DMS 273 (cell line): Measurements from ENCODE around the gene KYAT1.

ENCODE experiments used
- DNase-seq: peaks from one replicate; lab custom pipeline; 2025; ENCODE audit not compliant: unreplicated experiment; lab: John Stamatoyannopoulos, UW

Gene KYAT1

DNA sequence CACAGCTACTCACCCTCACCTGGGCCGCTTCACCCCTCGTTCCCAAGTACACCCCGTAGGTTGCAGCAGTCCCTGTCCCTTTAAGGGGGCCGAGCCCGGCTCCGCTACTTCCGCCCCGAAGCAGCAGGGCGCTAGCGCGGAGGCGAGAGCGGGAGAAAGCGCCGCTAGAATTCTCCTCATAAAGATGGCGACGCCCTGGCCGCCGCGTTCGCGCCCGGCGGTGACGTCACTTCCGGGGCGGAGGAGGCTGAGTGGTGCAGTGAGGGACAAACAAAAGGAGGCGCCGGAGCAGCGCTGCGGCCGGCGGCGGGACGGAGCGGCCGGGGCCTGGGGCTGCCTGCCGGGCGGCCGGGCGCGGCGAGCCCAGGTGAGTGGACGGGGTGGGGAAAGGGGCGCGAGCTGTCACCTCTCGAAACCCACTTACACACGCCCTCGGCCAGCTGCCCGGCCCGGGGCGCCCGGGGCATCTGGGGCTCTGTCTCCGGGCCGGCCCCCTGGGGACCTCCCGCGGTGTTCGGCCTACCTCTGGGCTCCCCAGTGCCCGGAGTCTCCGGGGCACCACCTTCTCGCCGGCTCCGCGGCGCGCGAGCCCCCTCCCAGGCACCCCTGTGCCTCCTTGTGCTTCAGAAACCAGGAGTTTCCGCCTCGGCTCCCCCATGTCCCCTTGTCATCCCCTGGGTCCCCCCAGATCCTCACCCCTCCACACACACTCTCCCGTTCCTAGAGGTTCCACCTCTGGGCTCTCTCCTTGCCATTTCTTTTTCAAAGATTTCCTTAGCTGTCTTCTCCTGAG, at the start of gene KYAT1, which contains the start of gene LRRC8A:
KYAT1 (minus strand) TSS at position 67 of the 793 bp plus-strand sequence. CDS start 36,545 bp downstream, outside the sequence.
LRRC8A (plus strand) TSS at position 250 of the 793 bp plus-strand sequence. CDS start 25,032 bp downstream, outside the sequence.
- peak; percentile 99 for DNase-seq

DNA sequence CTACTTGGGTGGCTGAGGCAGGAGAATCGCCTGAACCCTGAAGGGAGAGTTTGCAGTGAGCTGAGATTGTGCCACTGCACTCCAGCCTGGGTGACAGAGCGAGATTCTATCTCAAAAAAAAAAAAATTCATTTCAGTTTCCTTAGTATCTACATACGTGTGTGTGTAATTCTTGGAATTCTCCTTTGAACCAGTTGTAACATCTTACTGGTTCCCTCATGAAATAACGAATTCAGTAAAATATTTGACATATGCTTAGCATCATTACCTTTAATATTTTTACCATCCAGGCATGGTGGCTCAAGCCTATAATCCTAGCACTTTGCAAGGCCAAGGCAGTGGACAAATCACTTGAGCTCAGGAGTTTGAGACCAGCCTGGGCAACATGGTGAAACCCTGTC, 47.8 kb upstream of the KYAT1 start:
- no peak for DNase-seq

DNA sequence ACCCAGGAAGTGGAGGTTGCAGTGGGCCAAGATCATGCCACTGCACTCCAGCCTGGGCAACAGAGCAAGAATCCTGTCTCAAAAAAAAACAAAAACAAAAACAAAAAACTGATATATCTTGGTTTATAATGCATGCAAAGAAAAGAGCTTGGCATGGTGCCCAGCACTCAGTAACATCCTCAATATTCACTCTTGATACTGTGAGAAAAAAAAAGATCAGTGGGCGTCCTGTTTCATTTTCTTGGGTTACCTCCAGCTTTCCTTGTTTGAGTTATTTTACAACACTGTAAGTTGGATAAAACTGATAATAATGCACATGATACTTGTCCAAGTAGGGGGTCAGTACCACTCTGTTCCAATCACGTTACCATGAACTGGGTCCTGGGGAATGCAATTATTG, 46.9 kb upstream of the KYAT1 start:
- no peak for DNase-seq

DNA sequence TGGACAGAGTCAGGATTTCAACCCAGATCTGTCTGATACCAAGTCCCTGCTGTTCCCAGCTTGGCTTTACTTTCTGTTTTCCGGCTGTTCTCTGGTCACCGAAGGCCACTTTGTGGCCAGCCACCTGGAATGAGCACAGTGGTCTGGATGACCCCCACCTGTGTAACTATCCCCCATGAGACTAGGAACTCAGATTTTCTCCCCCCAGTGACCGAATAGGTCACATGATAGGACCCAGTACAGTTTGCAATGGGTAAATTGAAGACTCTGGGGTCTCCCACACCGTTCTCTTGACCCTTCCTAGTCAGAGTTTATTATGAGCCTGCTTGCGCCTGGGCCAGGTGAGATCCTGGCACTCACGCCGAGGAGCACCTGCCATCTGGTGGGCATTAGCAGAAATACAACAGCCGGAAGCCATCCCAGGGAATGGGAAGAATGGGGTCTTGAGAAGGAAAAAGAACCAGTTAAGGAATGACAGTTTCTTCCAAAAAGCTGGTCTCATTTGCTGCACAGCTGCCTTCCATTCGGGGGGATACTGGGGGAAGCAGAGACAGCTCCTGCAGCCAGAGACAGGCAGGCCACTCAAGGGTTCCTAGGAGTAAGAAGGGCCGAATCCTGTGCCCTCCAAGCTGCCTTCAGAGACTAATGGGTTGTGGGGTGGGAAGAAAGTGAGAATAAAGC, 46.1 kb upstream of the KYAT1 start:
- DNase-seq, result peak; percentile 79

DNA sequence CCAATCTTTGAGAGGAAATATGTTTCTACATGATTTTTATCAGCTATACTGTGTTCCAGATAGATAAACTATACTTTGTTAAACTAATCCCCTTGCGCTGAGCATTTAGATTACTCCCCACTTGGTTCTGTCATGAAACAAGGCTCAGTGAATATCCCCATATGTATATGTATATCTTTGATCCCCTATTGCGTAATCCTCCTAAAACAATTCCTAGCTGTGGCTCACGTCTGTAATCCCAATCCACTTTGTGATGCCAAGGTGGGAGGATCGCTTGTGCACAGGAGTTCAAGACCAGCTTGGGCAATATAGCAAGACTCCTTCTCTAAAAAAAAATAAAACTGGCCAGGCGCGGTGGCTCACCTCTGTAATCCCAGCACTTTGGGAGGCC, 41.7 kb upstream of the KYAT1 start:
- no peak for DNase-seq

DNA sequence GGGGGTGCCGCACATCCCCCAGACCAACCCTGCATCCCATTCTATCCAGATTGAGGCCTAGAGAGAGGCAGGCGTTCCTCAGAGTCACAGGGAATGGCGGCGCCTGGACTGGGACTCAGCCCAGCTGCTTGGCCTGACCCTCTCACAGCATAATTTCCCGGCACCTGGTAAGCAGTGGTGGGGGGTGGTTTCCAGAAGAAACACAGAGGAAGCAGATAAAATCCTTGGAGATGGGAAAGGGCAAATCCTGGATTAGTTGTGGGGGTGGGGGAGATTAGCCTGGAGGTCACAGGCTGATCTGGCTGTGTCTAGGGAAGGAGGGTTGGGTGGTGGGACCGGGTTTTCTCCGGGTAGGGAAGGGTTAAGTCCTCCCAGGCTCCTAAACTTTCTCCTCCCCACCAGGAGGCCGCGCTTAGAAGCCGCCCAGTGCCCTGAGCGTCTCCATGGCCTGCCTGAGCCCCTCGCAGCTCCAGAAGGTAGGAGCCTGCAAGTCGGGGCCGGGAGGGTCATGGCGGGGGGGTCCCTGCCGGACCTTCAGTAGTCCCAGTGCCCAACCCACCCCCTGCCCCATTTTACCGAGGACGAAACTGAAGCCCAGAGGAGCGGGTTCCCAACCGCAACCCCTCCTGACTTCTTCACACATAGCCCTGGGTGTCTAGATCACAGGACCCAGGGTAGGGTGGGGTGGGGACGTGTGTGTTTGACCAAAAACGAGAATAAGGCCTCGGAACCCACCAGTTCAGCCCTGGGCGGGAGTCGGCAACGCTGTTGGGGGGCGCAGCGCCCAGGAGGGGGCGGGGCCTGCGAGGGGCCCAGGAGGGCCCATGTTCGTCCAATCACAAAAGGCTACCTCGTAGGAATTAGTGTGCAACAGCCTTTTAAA, 40.4 kb upstream of the KYAT1 start:
- DNase-seq, result peak; percentile 71

DNA sequence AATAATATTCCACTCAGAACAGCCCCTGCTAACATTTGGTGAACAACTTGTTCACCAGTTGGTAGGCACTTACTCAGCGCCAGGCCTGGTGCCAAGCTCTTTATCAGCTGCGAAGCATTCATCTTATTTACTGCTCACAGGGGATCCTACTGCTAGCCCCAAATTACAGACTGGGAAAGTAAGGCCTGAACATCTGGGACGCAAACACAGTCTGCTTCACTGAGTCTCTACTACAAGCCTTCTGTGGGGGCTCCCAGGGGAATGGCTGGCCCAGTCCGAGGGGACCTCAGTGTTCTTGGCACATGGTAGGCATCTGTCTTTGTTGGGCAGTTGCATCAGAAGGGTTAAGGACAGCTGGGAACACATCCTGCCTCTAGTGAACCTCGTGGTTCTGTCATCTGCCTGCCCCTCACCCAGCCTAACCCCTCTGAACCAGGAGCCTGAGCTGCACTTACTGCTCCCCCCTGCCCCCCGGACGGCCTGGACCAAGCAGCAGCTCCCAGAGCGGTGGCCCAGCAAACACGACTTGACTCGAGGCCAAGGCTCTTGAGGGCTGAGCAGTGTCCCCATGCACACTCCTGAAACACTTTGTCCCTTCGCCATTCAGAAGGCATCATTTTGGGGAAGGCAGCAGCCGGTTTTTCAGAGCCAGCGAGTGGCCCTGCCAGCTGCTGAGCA, 38.8 kb upstream of the KYAT1 start, which contains the start of gene PHYHD1:
PHYHD1 (plus strand) TSS at position 602 of the 678 bp plus-strand sequence. CDS start 1,342 bp downstream, outside the sequence.
- peak; percentile 93 for DNase-seq

DNA sequence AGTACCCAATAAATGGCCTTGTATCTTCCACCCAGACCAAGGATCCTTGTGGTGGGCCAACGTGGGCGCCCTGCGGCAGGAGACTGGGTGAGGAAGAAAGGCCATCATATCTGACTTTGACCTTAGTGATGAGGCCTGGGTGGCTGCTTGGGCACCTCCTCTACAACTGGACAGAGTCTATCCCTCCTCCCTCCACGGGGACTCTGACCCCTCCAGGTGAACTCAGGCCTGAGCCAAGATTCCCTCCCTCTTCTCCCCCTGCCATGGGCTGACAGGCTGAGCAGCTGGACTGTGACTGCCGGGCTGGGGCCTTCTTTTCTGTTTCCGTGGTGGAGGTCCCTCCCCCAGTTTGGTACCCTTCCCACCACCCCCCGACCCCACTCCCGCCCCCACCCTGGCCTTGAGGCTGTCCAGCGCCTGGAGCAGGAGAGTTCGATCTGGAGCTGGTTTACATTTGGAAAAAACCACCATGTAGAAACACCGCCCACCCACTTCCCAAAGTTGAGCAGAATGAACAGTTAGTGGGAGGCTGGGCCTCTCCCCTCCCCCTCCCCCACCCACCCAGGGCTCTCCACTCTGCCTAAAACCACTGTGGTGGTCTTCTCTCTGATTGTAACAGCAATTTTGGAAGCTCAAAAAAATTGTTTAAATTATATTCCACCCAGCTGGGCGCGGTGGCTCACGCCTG, 37.8 kb upstream of the KYAT1 start:
- no peak for DNase-seq

DNA sequence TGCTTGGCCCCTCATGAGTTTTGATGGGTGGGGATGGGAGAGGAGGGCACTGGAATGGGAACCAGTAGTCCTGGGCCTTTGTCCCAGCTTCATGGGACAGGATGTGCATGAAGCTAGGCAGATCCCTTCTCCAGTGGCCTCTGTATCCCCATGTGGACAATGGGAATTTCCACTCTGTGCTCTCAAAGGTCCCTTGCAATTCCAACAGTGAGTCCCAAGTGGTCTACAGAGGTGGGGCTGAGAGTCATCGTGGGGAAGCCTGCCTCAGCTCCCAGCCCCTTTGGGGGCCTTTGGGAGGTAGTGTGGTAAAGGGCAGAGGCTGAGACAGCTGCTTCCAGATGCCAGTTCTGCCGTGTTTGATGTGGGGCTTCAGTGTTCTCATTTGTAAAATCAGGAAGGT, 37.2 kb upstream of the KYAT1 start:
- no peak for DNase-seq

DNA sequence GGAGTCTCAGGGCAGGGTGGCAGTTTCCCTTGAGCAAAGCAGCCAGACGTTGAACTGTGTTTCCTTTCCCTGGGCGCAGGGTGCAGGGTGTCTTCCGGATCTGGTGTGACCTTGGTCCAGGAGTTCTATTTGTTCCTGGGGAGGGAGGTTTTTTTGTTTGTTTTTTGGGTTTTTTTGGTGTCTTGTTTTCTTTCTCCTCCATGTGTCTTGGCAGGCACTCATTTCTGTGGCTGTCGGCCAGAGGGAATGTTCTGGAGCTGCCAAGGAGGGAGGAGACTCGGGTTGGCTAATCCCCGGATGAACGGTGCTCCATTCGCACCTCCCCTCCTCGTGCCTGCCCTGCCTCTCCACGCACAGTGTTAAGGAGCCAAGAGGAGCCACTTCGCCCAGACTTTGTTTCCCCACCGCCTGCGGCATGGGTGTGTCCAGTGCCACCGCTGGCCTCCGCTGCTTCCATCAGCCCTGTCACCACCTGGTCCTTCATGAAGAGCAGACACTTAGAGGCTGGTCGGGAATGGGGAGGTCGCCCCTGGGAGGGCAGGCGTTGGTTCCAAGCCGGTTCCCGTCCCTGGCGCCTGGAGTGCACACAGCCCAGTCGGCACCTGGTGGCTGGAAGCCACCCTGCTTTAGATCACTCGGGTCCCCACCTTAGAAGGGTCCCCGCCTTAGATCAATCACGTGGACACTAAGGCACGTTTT, 35.5 kb upstream of the KYAT1 start:
- peak; percentile 15 for DNase-seq

DNA sequence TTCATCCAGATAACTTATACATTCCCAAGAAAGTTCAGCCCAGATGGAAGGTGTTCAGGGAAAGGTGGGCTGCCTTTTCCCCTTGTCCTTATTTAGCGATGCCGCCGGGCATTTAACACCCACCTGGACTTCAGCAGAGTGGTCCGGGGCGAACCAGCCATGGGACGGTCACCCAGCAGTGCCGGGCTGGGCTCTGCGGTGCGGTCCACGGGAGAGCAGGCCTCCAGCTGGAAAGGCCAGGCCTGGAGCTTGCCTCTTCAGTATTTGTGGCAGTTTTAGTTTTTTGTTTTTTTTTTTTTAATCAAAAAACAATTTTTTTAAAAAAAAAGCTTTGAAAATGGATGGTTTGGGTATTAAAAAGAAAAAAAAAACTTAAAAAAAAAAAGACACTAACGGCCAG, 35.0 kb upstream of the KYAT1 start:
- no peak for DNase-seq

DNA sequence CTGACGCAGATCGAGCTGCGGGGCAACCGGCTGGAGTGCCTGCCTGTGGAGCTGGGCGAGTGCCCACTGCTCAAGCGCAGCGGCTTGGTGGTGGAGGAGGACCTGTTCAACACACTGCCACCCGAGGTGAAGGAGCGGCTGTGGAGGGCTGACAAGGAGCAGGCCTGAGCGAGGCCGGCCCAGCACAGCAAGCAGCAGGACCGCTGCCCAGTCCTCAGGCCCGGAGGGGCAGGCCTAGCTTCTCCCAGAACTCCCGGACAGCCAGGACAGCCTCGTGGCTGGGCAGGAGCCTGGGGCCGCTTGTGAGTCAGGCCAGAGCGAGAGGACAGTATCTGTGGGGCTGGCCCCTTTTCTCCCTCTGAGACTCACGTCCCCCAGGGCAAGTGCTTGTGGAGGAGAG, 34.5 kb upstream of the KYAT1 start:
- DNase-seq, result no peak

DNA sequence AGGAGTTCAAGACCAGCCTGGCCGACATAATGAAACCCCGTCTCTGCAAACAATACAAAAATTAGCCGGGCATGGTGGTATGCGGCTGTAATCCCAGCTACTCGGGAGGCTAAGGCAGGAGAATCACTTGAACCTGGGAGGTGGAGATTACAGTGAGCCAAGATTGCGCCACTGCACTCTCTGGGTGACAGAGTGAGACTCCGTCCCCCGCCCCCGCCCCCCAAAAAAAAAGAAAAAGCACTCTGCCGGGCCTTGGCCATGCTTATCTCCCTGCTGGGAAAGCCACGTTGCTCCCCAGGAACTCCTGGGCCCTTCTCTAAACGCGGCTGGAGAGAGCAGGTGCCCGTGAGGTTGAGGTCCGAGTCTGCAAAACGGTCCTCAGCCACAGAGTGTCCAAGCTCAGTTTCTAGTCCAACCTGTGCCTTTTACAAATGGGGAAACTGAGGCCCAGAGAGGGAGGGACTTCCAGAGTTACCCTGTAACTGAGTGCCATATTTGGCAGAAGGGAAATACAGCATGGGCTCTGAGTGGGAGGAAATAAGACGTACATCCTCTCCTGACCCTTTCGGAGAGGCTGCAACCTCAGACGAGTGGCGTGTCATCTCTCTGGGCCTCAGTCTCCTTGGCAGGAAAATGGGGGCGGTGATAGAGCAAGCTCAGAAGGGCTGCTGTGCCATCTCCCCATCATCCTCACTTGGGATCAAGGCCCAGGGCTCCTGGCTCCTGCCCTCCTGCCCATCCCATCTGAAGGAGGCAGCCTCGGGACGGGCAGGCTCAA, 32.4 kb upstream of the KYAT1 start:
- DNase-seq, result no peak

DNA sequence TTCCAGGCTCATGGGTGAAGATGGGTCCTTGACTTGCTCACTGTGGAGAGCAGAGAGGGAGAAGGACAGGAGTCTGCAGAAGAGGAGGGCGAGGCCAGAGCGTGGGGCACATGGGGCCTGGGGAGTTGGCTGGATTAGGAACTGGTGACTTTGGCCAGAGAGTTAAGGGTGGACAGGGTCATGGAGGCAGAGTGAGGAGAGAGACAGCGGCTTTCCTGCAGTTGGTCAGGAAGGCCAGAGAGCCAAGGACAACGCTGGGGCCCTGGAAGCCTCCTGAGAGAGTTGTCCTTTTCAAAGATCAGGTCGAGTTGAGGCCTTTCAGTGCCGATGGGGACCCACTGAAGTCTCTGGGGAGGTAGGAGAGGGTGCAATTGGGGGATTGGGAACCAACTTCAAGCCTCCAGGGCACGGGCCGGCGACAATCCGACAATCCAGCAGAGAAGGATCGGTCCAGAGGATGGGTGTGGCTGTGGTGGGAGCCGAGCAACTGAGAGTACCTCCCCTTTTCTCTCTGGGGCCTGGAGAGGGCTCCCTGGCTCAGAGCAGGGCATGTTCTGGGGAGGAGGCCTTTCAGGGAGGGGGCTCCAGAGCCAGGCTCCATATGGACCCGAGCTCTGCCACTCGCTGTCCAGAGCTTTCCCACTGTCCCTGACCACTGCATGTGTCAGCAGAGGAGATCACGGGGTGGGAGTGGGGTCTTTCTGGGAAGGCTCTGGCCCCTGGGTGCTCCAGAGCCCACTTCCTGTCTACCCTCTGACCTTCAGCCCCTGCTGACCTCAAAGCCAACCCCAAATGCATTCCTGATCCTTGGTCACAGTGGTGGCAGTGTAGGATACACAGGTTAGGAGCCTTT, 31.5 kb upstream of the KYAT1 start:
- DNase-seq, result no peak

DNA sequence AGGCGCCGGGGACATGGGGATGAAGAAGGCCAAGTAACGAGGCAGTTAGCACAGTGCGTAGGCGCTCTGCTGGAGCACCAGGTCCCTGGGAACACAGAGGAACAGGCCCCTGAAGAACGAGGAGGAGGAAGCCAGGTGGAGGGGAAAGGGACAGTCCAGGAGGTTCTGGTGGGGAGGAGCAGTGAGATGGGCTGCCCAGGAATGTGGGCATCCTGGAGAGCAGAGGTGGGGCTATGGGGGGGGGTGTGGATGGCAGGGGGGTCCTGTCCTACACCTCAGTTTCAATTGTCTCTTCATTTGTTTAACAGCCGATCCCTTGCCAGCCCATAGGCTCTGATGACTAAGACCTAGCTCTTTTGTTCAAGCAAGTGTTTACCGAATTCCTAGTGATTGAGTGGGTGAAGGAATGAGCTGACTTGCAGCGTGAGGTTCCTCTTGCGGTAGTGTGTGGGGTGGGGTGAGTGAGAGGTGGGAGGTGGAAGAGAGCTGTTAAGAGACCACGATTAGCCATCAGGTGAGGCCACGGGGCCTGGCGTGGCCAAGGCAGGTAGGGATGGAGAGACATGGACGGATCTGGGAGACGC, 30.6 kb upstream of the KYAT1 start:
- DNase-seq, result no peak

DNA sequence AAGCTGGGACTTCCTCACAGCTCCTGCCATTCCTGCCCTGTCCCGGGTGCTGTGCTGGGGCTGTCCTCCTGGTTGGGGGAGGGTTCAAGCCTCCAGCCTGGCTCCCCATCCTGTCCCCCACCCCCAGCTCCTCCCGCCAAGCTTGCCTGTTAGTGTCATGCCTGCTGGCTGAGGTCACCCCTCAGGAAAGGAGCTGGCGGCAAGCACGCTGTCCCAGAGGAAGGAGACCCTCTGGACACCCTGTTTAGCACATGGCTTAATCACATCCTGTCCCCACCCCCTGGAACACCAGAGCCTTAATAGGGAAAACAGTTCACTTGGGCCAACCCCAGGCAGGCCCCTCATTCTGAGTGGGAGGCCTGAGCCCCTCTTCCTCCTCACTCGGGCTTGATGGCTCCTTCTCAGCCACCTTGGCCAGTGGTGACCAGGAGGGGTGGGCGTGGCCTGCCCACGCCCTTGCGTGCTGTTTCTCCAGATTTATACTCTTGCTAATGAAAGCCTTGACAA, 29.8 kb upstream of the KYAT1 start:
- no peak for DNase-seq

DNA sequence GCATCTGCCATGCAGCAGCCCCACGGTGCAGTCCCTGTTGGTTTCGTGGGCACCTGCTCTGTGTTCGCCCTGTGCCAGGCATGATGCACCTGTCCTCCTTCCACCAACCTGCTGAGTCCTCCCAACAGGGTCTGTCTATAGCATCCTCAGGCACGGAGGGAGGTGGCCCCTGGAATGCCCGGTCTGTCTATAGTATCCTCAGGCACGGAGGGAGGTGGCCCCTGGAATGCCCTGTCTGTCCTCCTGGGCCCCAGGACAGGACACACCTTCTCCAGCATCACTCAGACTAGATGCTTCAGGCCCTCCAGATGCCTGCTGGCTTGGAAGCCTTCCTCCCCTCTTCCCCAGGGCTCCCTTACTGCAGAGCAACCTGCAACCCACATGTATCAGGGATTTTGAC, 29.2 kb upstream of the KYAT1 start:
- no peak for DNase-seq
